Activated CD4-positive, alpha-beta T cell treated with anti-CD3 and anti-CD28 coated beads for 48 hours (primary cell): Measurements from ENCODE around the gene ADAM30.

ENCODE experiments used
- DNase-seq: peaks from one replicate; pipeline ENCODE4 v3.0.0-alpha.2; 2020

ADAM30 gene

GRCh38 chr1:119906927-119907652 is 10.8 kb upstream of the ADAM30 start:
- DNase-seq, result no peak

- DNase-seq, result no peak
These were observed 7.1 kb upstream of the ADAM30 start for GRCh38 chr1:119903443-119903835.

GRCh38 chr1:119902775-119903442 is 6.6 kb upstream of the ADAM30 start:
- no peak for DNase-seq

- DNase-seq, result no peak
These were observed 2.8 kb upstream of the ADAM30 start for GRCh38 chr1:119898981-119899720.

GRCh38 chr1:119898530-119898929 is 2.2 kb upstream of the ADAM30 start:
- no peak for DNase-seq

- no peak for DNase-seq
These were observed 1.2 kb downstream of the ADAM30 start for GRCh38 chr1:119895102-119895501.

GRCh38 chr1:119893827-119894700 is 2.3 kb downstream of the ADAM30 start:
- no peak for DNase-seq

GRCh38 chr1:119893238-119893791 is 3.0 kb downstream of the ADAM30 start:
- no peak for DNase-seq

- DNase-seq, result no peak
These were observed 4.9 kb downstream of the ADAM30 start for GRCh38 chr1:119891386-119891785.

- no peak for DNase-seq
These were observed 7.8 kb downstream of the ADAM30 start for GRCh38 chr1:119888476-119888875.

GRCh38 chr1:119887427-119887826 is 8.9 kb downstream of the ADAM30 start:
- no peak for DNase-seq

GRCh38 chr1:119885903-119886783 is 10.2 kb downstream of the ADAM30 start:
- peak; percentile 80 for DNase-seq

- no peak for DNase-seq
These were observed 11.6 kb downstream of the ADAM30 start for GRCh38 chr1:119884711-119885110.

GRCh38 chr1:119883826-119884225 is 12.5 kb downstream of the ADAM30 start:
- no peak for DNase-seq

- no peak for DNase-seq
These were observed 13.9 kb downstream of the ADAM30 start for GRCh38 chr1:119882132-119883049.

GRCh38 chr1:119879510-119880434 is 16.5 kb downstream of the ADAM30 start:
- no peak for DNase-seq

GRCh38 chr1:119878171-119878570 is 18.1 kb downstream of the ADAM30 start:
- no peak for DNase-seq

GRCh38 chr1:119874186-119874585 is 22.1 kb downstream of the ADAM30 start:
- DNase-seq, result no peak
